Uterus (tissue), 4 donors: ENCODE measurements around the gene CCDC68. TPM values are rescaled to one million over a fixed set of nuclear protein-coding genes. Genes with fewer than 3 reads are reported as not detected.

Experiments
- DNase-seq, 2 donors: peaks; one replicate each; pipeline ENCODE4 v3.0.0-alpha.2; 2019 to 2020
- H3K27ac ChIP-seq, 2 donors: fragments of 200-600 bp; sonication (generic); 1 replicate in 1 of 2; 2 replicates in 1 of 2; pipeline ENCODE4 v1.5.1; 2016 to 2018
- H3K27me3 ChIP-seq, 2 donors: fragments of 200-600 bp; sonication (generic); one replicate each; pipeline ENCODE4 v1.5.1; 2018 to 2019; ENCODE audit warnings: control low read depth in 1 of 2
- H3K36me3 ChIP-seq, 2 donors: fragments of 200-600 bp; sonication (generic); one replicate each; pipeline ENCODE4 v1.5.1; 2019; ENCODE audit warnings: control low read depth in 1 of 2
- H3K4me1 ChIP-seq, 2 donors: fragments of 200-600 bp; sonication (generic); one replicate each; pipeline ENCODE4 v1.5.1; 2018 to 2019; ENCODE audit warnings: control low read depth in 1 of 2
- H3K4me3 ChIP-seq, 2 donors: fragments of 200-600 bp; sonication (generic); 1 replicate in 1 of 2; 2 replicates in 1 of 2; pipeline ENCODE4 v1.5.1; 2018 to 2019; ENCODE audit warnings: mild to moderate bottlenecking in 1 of 2
- H3K9me3 ChIP-seq, 2 donors: fragments of 200-600 bp; sonication (generic); one replicate each; pipeline ENCODE4 v1.5.1; 2019; ENCODE audit warnings: control low read depth in 1 of 2
- POLR2A ChIP-seq, 2 donors: fragments of 450-650 bp; IDR thresholded peaks; one replicate each; pipeline ENCODE4 v1.6.1; 2016; ENCODE audit warnings: antibody characterized with exemption in 2 of 2, mild to moderate bottlenecking in 1 of 2, moderate library complexity in 1 of 2
- intact Hi-C: fragments of 100-400 bp; cut with DNase I; formaldehyde crosslinking; loops from one replicate; pipeline ENCODE4 v1.15.1; 2023; ENCODE audit warnings: low total_unique reads
- total RNA-seq, 4 donors: library from RNA; depleted of rRNA in 3 of 4; stranded (reverse); fragments of >200 nt in 3 of 4; gene quantifications; one replicate each; pipeline versions ENCODE4 v1.1.0 to v1.2.4, GENCODE V29; 2014 to 2023
- TF ChIP-seq, protein P1 (sequence below), 4 experiments: fragments of 200-600 bp in 2 of 4; fragments of 450-650 bp in 2 of 4; sonication (generic) in 2 of 4; IDR thresholded peaks; one replicate each; pipeline ENCODE4 v1.5.1; 2016 to 2019; ENCODE audit warnings: antibody characterized with exemption in 4 of 4, mild to moderate bottlenecking in 2 of 4, moderate library complexity in 1 of 4
- donor health status: DM: yes; HTN: yes; CAD: no.

Gene CCDC68
- total RNA-seq, 4 donors from 2014 or later = 6.9 to 26.3 (median 17.1) TPM

- TF ChIP-seq, protein P1, sequence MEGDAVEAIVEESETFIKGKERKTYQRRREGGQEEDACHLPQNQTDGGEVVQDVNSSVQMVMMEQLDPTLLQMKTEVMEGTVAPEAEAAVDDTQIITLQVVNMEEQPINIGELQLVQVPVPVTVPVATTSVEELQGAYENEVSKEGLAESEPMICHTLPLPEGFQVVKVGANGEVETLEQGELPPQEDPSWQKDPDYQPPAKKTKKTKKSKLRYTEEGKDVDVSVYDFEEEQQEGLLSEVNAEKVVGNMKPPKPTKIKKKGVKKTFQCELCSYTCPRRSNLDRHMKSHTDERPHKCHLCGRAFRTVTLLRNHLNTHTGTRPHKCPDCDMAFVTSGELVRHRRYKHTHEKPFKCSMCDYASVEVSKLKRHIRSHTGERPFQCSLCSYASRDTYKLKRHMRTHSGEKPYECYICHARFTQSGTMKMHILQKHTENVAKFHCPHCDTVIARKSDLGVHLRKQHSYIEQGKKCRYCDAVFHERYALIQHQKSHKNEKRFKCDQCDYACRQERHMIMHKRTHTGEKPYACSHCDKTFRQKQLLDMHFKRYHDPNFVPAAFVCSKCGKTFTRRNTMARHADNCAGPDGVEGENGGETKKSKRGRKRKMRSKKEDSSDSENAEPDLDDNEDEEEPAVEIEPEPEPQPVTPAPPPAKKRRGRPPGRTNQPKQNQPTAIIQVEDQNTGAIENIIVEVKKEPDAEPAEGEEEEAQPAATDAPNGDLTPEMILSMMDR (IDR thresholded peaks at IDR 0.05) = no peak
- TF ChIP-seq POLR2A (IDR thresholded peaks at IDR 0.05) = no peak
- Histone ChIP-seq H3K27me3 (no peaks in the 10 kb centered on the region), H3K4me3 (no peak overlapping the region), H3K27ac (no peak overlapping the region), H3K4me1 (no peaks in the 10 kb centered on the region), H3K36me3 (no peaks in the 10 kb centered on the region), H3K9me3 (no peaks in the 10 kb centered on the region)
- DNase-seq = no peak
- intact Hi-C loops = no loop called here
These were observed 106.2 kb downstream of the CCDC68 start for GRCh38 chr18:54852780-54853675.

Other genes with a start within 250 kb of the CCDC68 start
- gene RAB27B, start 131.0 kb downstream of the CCDC68 start, total RNA-seq = 10 to 100 TPM in 1 of 4 donors, 1 to 10 TPM in 2, under 1 TPM in 1; under 0.01 to 51.2 (median 3.3) TPM